HCT116 (cell line): Measurements from ENCODE around the gene TSPAN7. TPM values are rescaled to one million over a fixed set of nuclear protein-coding genes. Genes with fewer than 3 reads are reported as not detected.

Experiments used
- ATAC-seq: fragments of 200-7000 bp; cut with Tn5 transposase; 2 replicates; pipeline ENCODE4 v1.9.1; 2020; ENCODE audit warnings: mild to moderate bottlenecking, moderate library complexity
- BruUV-seq: library from RNA; stranded (reverse); fragments of 400-500 nt; replicated peaks from 2 replicates; lab custom pipeline; 2021; lab: Mats Ljungman, UMichigan
- CTCF ChIA-PET: fragments of 300-600 bp; sonication (Branson Sonifier 250); formaldehyde crosslinking; loops from one replicate; lab custom pipeline; 2021; ENCODE audit warnings: antibody characterized with exemption; lab: Charles Lee
- POLR2A ChIA-PET: fragments of 300-600, 350-600 bp; sonication (Branson Sonifier 250); formaldehyde crosslinking; loops from one replicate; lab custom pipeline; 2021; ENCODE audit warnings: antibody characterized with exemption; lab: Charles Lee
- RAD21 ChIA-PET, 2 experiments: fragments of 300-600 bp; sonication (Branson Sonifier 250); formaldehyde crosslinking; loops; one replicate each; lab custom pipeline; 2023; ENCODE audit warnings: low total read pairs in 2 of 2; ENCODE audit not compliant: uncharacterized antibody in 2 of 2, unreplicated experiment in 2 of 2, low non-redundant PET in 1 of 2; lab: Charles Lee
- DNase-seq: peaks from one replicate; pipeline ENCODE4 v3.0.0-alpha.2; 2010; ENCODE audit warnings: low read depth, low spot score
- H2AFZ ChIP-seq: fragments of 200-600 bp; shearing (Covaris generic), sonication (generic); 2 replicates; pipeline ENCODE4 v1.6.1; 2017; ENCODE audit warnings: low read depth, mixed run types, mixed read lengths, antibody characterized with exemption, low read length; ENCODE audit not compliant: poor library complexity, severe bottlenecking
- H3K27ac ChIP-seq: 2 replicates; pipeline ENCODE4 v1.5.1; 2012; ENCODE audit warnings: low read depth, low read length
- H3K27me3 ChIP-seq: fragments of 200-600 bp; sonication (generic); 2 replicates; pipeline ENCODE4 v1.6.1; 2016; ENCODE audit warnings: mixed run types, low read length, mixed read lengths; ENCODE audit not compliant: insufficient read depth
- H3K36me3 ChIP-seq, 2 experiments: fragments of 200-500 bp in 1 of 2; fragments of 200-600 bp in 1 of 2; sonication (Bioruptor generic) in 1 of 2; sonication (generic) in 1 of 2; 2 replicates each; pipeline versions ENCODE4 v1.5.1 to v1.6.1; 2014 to 2016; ENCODE audit warnings: low read length in 2 of 2, inconsistent platforms in 1 of 2, mixed read lengths in 1 of 2, mixed run types in 1 of 2; ENCODE audit not compliant: insufficient read depth in 2 of 2, control insufficient read depth in 1 of 2
- H3K4me1 ChIP-seq, 2 experiments: fragments of 200-600 bp in 1 of 2; sonication (generic) in 1 of 2; 2 replicates each; pipeline versions ENCODE4 v1.5.1 to v1.6.1; 2012 to 2017; ENCODE audit warnings: low read length in 2 of 2, inconsistent platforms in 1 of 2, mild to moderate bottlenecking in 1 of 2, mixed read lengths in 1 of 2, mixed run types in 1 of 2, moderate library complexity in 1 of 2; ENCODE audit not compliant: insufficient read depth in 2 of 2, control insufficient read depth in 1 of 2
- H3K4me2 ChIP-seq: fragments of 200-600 bp; sonication (generic); 2 replicates; pipeline ENCODE4 v1.6.1; 2017; ENCODE audit warnings: mixed run types, low read length, mixed read lengths
- H3K4me3 ChIP-seq, 2 experiments: fragments of 200-600 bp in 1 of 2; sonication (generic) in 1 of 2; replicated peaks in 1 of 2; 2 replicates each; pipeline ENCODE4 v1.5.1; 2011 to 2016; ENCODE audit warnings: low read length in 2 of 2, control low read depth in 1 of 2, low read depth in 1 of 2, mild to moderate bottlenecking in 1 of 2, mixed read lengths in 1 of 2, mixed run types in 1 of 2
- H3K79me2 ChIP-seq: fragments of 200-600 bp; sonication (generic); 2 replicates; pipeline ENCODE4 v1.6.1; 2017; ENCODE audit warnings: mild to moderate bottlenecking, mixed run types, low read length, moderate library complexity, mixed read lengths; ENCODE audit not compliant: insufficient read depth
- H3K9ac ChIP-seq: fragments of 200-600 bp; sonication (generic); 2 replicates; pipeline ENCODE4 v1.6.1; 2016; ENCODE audit warnings: low read length, mixed read lengths
- H3K9me2 ChIP-seq: fragments of 200-600 bp; sonication (generic), shearing (Covaris generic); 2 replicates; pipeline ENCODE4 v1.6.1; 2017; ENCODE audit warnings: mixed run types, mild to moderate bottlenecking, moderate library complexity; ENCODE audit not compliant: insufficient read depth
- H3K9me3 ChIP-seq, 2 experiments: fragments of 200-500 bp in 1 of 2; fragments of 200-600 bp in 1 of 2; sonication (Bioruptor generic) in 1 of 2; sonication (generic) in 1 of 2; 2 replicates each; pipeline ENCODE4 v1.6.1; 2014 to 2017; ENCODE audit warnings: low read length in 2 of 2, mixed read lengths in 2 of 2, inconsistent platforms in 1 of 2, low read depth in 1 of 2, mild to moderate bottlenecking in 1 of 2, mixed run types in 1 of 2, moderate library complexity in 1 of 2; ENCODE audit not compliant: control insufficient read depth in 1 of 2, insufficient read depth in 1 of 2
- H4K20me1 ChIP-seq: fragments of 200-600 bp; sonication (generic), shearing (Covaris generic); 2 replicates; pipeline ENCODE4 v1.6.1; 2017; ENCODE audit warnings: mixed run types, mild to moderate bottlenecking, moderate library complexity; ENCODE audit not compliant: insufficient read depth
- CBX3 ChIP-seq: IDR thresholded peaks from 2 replicates; pipeline ENCODE4 v1.6.1; 2012; ENCODE audit warnings: low read depth
- CEBPB ChIP-seq: IDR thresholded peaks from 2 replicates; pipeline ENCODE4 v1.6.1; 2012; ENCODE audit warnings: low read depth
- CTCF ChIP-seq, 3 experiments: fragments of 200-600 bp in 1 of 3; sonication (generic) in 1 of 3; IDR thresholded peaks in 2 of 3; conservative IDR thresholded peaks in 1 of 3; 2 replicates each; pipeline ENCODE4 v1.5.1; 2012 to 2017; ENCODE audit warnings: low read depth in 2 of 3, low read length in 2 of 3, antibody characterized with exemption in 1 of 3, borderline replicate concordance in 1 of 3, control low read depth in 1 of 3, mild to moderate bottlenecking in 1 of 3, mixed read lengths in 1 of 3, mixed run types in 1 of 3, moderate library complexity in 1 of 3; ENCODE audit not compliant: insufficient read depth in 1 of 3
- EZH2 ChIP-seq: fragments of 200-600 bp; sonication (generic); IDR thresholded peaks from 2 replicates; pipeline ENCODE4 v1.6.1; 2017; ENCODE audit warnings: antibody characterized with exemption, mixed run types
- EZH2phosphoT487 ChIP-seq: fragments of 200-600 bp; IDR thresholded peaks from 2 replicates; pipeline ENCODE4 v1.6.1; 2018; ENCODE audit warnings: antibody characterized with exemption, borderline replicate concordance
- FOSL1 ChIP-seq: IDR thresholded peaks from 2 replicates; pipeline ENCODE4 v1.6.1; 2012; ENCODE audit warnings: low read depth
- JUND ChIP-seq: IDR thresholded peaks from 2 replicates; pipeline ENCODE4 v1.6.1; 2012
- MAX ChIP-seq: IDR thresholded peaks from 2 replicates; pipeline ENCODE4 v1.6.1; 2012
- POLR2A ChIP-seq: IDR thresholded peaks from 2 replicates; pipeline ENCODE4 v1.7.0; 2011; ENCODE audit warnings: borderline replicate concordance; ENCODE audit not compliant: insufficient read depth, insufficient read length; ENCODE audit errors: extremely low read depth
- POLR2AphosphoS5 ChIP-seq: IDR thresholded peaks from 2 replicates; pipeline ENCODE4 v1.6.1; 2011; ENCODE audit warnings: mild to moderate bottlenecking, low read depth, low read length, moderate library complexity
- RAD21 ChIP-seq: IDR thresholded peaks from 2 replicates; pipeline ENCODE4 v1.6.1; 2012; ENCODE audit warnings: low read depth, mild to moderate bottlenecking
- SRF ChIP-seq: IDR thresholded peaks from 2 replicates; pipeline ENCODE4 v1.6.1; 2012; ENCODE audit warnings: low read depth
- TCF7L2 ChIP-seq: IDR thresholded peaks from 2 replicates; pipeline ENCODE4 v1.7.0; 2011; ENCODE audit warnings: borderline replicate concordance, inconsistent platforms; ENCODE audit not compliant: insufficient read depth, insufficient read length; ENCODE audit errors: extremely low read depth
- YY1 ChIP-seq: IDR thresholded peaks from 2 replicates; pipeline ENCODE4 v1.6.1; 2011; ENCODE audit warnings: low read length, low read depth, moderate library complexity, mild to moderate bottlenecking; ENCODE audit not compliant: insufficient replicate concordance; ENCODE audit errors: extremely low read depth
- ZFX ChIP-seq: fragments of 450-650 bp; IDR thresholded peaks from 2 replicates; pipeline ENCODE4 v1.6.1; 2017
- ZNF274 ChIP-seq: fragments of 200-500 bp; sonication (Bioruptor generic); IDR thresholded peaks from 2 replicates; pipeline ENCODE4 v1.6.1; 2014; ENCODE audit warnings: mild to moderate bottlenecking, low read depth, low read length, inconsistent platforms
- intact Hi-C: fragments of 100-400 bp; cut with micrococcal nuclease; formaldehyde crosslinking; loops from 2 replicates; pipeline ENCODE4 v1.10.0; 2022
- total RNA-seq: library from RNA; stranded (reverse); gene quantifications from one replicate; pipeline ENCODE4 v1.2.1, GENCODE V29; 2021; ENCODE audit not compliant: unreplicated experiment

Gene TSPAN7
- total RNA-seq, 1 experiment from 2014 or later: 2.9 TPM

DNA sequence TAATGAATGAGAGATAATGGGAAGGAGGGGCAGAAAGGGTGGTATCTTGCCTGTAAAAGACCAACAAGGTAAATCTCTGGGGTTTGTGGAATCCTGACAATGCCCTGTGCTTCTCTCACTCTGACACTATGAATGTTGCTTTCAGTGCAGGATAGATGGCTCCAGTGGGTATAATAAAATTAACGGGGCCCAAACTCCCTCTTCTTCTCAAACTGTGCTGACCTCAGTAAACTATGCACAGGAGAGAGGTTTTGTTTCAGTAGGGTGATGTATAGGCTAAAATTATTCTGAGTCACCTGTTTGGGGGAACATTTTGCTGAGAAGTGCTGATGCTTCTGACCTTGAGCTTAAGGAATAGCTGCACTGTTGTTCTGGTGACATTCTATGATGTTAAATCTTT lies 82.6 kb downstream of the TSPAN7 start:
- Histone ChIP-seq H3K27me3 (no peaks in the 10 kb centered on the region), H3K4me1 (no peaks in the 10 kb centered on the region), H3K4me3 (no peak overlapping the region), H3K27ac (no peak overlapping the region), H3K9me2 (no peaks in the 10 kb centered on the region), H3K36me3 (no peaks in the 10 kb centered on the region), H3K9ac (no peak overlapping the region), H2AFZ (no peak overlapping the region), H3K4me2 (no peak overlapping the region), H3K79me2 (no peaks in the 10 kb centered on the region), H3K9me3 (no peaks in the 10 kb centered on the region), H4K20me1 (no peaks in the 10 kb centered on the region)
- POLR2A ChIA-PET: no interaction called here
- intact Hi-C loops: no loop called here
- CTCF ChIA-PET: no interaction called here
- DNase-seq (no peak), ATAC-seq (no peak)
- TF ChIP-seq EZH2phosphoT487 (no peak), ZNF274 (no peak), CEBPB (no peak), MAX (no peak), RAD21 (no peak), JUND (no peak), TCF7L2 (no peak), ZFX (no peak), CBX3 (no peak), CTCF (IDR thresholded peaks at IDR 0.05 in 2 of 3, conservative IDR thresholded peaks at IDR 0.05 in 1 of 3; ENCODE audit: borderline replicate concordance in 1 of 3, insufficient read depth in 1 of 3, low read depth in 2 of 3, low read length in 2 of 3) (no peak), SRF (no peak), POLR2A (no peak), YY1 (no peak), POLR2AphosphoS5 (no peak), EZH2 (no peak), FOSL1 (no peak)
- no TSS peak for BruUV-seq
- RAD21 ChIA-PET: no interaction called here
